HG03439 (cell line): ENCODE results near the gene TRPM1.
A peak's percentile ranks its signal among the peaks of the same experiment; 100 is the strongest.

Experiments used
- ATAC-seq: cut with Tn5 transposase; IDR thresholded peaks from one replicate; pipeline ENCODE4 v1.9.1; 2021; ENCODE audit warnings: mild to moderate bottlenecking, moderate library complexity; ENCODE audit not compliant: unreplicated experiment

The TRPM1 gene

DNA sequence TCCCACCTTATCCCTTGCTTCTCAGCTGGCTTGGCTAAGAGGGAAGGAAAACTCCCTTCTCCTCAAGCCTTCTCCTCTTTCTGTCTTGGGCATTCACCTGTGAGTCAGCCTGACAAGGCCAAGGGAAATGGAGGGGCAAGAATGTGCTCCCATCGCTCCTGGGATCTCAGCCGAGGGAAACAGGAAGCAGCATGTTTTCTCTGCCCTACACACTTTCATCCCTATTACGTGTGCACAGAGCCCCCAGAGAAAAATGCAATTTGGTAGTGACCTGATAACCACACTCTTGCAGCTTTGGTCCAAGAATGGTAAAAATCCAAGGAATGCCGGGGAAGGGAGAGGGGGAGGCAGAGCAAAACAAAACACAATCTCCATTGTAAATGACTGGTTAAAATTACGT, 77.2 kb downstream of the TRPM1 start:
- ATAC-seq: no peak

DNA sequence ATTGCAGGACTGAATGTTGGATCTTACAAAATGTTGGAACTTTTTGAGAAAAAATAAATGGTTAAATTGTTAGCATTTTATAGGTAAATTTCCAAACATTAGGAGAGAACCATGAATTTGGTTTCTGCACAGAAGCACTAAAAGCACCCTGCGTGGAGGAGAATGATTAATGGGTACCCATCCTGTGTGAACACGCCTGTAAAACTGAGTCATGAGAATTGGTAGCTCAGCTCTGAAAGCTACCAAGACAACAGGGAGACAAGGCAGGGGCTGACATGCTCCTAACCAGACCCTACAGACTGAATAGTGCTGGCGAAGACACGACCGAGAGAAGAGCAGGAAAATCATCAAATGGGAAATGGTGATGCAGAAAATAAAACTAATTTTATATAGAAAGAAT, 77.7 kb downstream of the TRPM1 start:
- ATAC-seq: no peak

DNA sequence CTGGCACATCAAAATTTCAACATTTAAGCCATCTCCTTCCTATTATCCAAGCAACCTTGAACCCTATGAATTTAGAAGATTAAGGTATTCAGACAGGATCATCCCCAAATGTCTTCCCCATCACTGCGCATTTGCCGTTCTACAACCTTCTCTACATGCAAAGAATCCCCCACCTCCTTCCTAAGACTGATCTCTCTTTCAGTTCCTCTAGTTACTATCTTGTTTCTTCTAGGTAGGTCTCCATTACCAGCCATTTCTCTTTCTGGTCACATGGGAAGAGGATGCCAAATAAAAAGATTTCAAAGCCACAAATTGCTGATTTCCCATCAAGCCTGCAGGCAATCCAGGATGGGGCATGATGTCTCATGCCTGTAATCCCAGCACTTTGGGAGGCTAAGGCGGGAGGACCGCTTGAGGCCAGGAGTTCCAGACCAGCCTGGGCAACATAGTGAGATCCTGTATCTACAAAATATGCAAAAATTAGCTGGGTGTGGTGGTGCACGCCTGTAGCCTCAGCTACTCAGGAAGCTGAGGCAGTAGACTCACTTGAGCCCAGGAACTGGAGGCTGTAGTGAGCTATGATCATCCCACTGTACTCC, 80.4 kb downstream of the TRPM1 start:
- no peak for ATAC-seq

DNA sequence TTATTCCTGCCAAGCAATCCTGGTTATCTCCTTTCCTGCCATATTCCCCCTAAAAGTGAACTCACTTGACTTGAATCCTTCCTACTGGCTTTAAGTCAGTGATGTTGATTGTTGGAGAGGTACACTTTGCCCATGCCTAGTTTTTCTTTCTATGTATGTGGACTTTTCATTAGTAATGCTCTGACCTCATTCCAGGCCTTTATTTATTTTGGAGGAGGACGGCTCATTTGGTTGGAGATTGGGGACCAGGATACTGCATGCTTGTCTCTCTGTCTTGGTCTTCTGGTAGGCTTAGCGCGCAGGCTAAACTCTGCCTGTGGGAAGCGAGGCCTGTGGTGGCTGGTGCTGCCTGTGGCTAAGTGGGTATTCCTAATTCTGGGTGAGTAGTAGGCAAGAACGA, 81.0 kb downstream of the TRPM1 start:
- no peak for ATAC-seq

DNA sequence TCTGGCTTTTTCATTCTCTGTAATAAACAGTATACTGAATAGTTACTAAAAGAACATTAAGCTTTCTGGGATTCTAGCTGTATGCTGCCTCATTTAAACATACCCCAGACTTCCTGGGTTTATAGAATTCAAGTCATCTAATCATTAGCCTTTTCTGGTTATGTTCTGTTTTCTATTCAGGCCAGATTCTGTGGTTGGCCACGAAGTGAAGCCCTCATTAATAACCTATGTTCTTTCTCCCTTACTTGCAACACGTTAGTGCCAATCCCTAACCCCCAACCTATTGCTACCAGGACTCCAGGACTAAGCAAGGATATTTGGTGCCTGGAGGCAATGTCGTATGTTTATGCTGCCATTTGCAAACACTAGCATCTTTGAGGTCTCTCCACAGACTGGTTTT, 81.5 kb downstream of the TRPM1 start:
- ATAC-seq: no peak

DNA sequence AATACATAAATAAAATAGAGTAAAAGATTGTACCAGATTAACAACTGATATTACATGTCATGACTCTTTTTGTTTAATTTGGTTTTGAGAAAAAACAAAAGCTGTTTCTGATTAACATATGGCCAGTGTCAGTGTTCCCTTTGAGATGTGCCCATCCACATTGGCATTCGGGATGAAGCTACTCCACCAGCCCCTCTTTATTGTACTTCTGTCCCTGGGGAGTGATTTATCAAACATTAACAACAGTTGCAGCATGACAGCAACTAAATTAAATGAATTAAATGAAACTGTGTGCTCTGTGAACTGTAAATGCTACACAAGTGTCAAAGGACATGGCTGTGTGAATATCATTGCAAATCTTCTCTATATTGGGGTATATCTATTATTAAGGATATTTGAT, 84.2 kb downstream of the TRPM1 start:
- ATAC-seq: no peak

DNA sequence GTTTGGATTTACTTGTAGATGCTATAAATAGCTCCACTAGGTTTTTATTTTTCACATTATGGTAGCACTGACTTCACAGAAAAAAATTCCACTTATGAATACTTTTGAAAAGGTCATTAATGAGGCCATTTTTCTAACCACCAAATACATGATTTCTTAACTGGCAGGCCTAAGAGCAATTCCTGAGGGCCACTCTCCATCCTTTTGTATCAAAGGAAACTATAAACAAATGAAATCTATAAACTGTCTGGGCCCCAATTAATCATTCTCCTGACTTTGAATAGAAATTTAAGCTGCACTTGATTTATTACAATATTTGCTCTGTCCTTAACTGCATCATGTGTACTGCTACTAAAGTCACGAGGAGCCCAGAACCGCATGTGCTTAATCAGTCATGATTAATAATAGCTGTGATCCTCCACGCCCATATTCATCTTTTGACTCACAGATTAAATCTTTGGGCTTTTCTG, 85.0 kb downstream of the TRPM1 start:
- no peak for ATAC-seq

DNA sequence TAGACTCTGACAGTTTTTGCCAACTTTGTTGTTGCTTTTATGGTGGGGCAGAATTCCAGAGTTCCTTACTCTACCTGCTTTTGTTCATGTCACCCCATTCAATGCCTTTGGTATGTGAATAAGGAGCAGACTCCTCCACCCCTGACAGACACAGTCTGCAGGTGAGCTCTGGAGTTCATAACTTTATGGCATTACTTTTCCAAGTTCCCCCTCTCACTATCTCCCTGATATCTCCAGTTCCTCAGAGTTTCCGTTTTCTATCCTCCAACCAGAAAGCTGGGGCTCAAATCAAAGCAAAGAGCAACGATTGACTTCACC, 87.0 kb downstream of the TRPM1 start:
- ATAC-seq: no peak

DNA sequence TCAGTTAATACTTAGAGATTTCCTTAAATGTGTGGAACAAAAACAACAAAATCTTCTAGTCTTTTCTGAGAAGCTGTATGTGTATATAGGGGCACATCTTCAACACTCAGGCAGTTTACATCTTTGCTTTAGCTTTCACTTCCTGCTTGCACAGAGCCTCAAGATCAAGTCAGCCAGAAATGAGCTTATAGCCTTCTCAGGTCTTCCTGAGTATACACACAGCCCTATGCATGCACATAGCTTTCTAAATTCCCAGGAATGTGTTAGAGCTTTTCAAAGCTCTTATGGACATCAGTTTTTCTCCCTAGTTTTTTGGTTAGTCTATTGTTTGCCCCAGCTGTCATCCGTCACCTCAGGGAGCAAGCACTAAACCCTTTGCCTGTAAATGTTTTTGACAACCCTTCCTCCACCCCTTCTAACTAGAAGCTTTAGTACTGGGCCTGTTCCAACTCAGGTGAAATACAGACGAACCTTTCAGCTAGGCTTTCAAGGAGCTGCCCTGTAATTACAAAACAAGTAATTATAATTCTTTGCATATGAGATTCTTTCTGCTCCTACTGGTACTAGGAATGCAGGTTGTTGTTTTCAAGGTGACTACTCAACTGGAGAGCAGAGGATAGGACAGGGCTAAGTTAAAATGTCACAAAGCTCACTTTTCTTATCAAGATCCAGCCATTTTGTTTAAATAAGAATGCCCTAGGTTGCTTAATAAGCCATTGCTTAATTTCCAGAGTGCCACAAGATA, 87.5 kb downstream of the TRPM1 start:
- no peak for ATAC-seq

DNA sequence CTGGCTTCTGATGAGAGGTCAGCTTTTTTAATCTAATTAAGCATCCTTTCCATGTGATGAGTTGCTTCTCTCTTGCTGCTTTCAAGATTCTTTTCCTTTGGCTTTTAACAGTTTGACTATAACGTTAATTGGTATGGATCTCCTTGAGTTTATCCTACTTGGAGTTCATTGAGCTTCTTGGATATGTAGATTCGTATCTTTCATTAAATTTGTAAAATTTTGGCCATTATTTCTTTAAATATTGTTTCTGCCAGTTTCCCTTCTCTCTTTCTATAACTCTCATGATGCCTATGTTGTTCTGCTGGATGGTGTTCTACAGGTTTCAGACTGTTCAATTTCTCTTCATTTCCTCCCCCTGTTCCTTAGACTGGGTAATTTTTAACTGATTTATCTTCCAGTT, 89.1 kb downstream of the TRPM1 start:
- no peak for ATAC-seq

DNA sequence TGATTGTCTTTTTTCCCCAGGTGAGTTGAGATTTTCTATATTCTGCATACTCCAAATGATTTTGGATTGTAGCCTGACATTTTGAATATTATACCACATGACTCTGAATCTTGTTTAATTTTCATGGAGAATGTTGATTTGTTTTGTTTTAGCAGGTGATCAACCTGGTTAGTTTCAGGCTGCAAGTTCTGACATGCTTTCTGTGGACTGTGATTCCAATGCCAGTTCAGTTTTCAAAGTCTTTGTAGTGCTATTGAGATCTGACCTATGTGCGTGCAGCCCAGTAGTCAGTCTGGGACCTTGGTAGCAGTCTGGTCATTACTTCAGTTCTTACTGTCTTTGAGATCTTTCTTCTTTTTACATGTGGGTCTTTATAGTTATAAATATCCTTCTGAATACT, 91.5 kb downstream of the TRPM1 start:
- ATAC-seq: no peak

DNA sequence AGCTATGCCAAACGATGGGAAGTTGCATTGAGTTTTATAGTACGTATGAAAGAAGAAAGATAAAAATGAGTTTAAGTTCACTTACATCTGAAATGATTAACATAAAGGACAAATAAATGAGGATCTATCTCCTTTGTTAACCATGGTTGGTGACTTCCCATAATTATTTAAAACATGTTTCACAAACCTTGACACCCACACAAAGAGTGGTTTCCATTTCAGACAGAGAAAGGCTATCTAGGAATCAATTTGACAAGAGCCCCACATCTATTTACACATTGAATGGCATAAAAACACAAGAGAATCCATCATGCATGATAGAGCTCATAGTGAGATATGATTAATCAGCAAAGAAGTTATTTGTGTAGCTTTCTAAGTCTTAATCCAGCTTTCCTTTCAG, 95.9 kb downstream of the TRPM1 start:
- ATAC-seq: no peak

DNA sequence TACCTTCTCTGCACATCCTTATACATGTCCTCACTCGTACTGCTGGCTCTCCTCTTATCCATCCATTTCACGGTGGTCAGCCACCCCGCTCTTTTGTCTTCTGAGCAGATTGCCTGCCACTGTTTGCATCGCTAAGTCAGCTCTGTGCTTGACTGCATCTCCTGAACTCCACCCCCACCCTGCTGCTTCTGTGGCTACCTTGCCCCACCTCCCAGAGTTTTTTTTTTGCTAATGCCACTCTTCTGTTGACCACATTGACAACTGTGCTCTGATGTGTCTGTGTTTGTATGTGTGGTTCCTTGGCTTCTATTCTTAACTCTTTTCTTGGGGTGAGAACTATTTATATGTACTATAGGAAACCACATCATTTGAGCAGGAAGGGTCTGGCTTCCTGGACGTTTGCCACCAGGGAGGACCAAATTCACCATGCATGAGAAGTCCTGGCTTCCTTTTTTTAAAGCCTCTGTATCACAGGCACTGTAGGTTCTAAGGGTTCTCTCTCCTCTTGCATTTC, 97.2 kb downstream of the TRPM1 start:
- ATAC-seq: peak; percentile 88

DNA sequence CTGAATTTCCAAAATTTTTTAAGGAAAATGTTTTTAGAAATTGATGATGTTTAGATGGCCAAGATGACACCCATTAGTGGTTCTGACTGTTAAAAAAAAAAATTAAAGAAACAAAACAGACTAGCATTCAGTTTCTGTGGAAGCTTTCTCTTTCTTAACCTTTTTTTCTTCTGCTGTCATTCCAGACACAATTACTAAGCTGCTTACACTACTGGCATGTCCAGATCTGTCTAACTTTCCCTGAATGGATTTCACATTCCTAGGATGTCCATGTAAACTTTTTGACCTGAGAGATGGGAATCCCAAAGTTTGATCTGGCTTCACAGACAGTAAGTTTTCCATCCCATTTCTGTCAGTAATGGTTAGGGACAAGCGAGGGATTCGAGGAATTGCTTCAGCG, 99.8 kb downstream of the TRPM1 start:
- ATAC-seq: no peak

DNA sequence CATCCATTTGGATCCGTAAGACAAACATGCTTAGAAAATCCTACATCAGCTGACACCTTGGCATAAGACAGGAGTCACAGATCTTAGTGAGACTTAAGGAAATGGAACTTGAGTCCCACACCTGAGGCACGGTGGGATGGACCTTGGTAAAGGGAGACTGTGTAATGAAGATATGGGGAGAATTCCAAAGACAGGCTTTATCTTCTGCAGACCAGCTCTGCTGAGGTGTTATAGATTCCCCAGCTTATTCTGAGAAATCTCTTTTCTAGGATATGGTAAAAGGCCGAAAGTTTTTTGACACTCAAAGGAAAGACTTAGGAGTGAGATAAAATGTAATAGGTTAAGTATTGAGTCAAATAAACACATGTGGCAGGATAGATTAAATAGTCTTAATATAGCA, 101.8 kb downstream of the TRPM1 start:
- ATAC-seq: no peak

DNA sequence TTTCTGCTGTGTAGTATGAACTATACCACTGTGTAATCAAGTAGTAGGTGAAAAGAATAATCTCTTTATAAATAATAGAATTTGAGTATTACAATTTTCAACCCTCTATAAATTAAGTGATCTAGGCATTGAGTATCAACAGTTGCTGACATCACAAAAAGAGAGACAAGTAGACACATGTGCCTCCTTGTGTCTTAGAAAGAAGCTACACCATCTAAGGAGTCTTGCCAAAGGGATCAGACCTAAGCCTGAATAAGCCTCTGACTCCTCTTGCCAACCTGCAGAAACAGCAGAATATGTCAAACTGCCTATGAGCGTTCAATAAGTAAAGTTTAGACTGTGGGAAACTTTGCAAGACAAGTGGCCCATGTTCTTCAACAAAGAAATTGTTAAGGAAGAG, 104.3 kb downstream of the TRPM1 start:
- no peak for ATAC-seq

DNA sequence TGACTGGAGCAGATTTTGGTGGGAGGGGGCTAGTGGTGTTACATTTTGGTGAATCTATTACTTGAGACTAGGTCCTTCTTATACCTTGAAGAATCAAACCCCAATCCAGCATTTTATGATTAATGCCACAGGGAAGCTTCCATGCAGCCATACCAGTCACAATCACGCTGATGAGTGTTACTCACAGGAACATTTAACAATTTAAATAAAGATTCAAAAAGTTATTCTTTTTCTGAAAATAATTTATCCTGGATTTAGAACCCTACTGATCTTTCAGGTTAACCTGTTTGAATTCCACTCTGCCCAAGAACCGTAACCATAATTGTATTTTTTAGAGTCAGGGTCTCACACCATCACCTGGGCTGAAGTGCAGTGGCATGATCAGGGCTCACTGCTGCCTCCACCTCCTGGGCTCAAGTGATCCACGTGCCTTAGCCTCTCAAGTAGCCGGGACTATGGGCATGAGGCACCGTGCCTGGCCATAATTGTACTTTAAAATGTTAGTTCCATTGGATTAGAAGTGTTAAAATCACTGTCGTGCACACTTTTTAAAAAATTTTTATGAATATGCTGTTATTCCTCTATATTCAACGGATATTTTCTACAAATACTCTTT, 109.2 kb downstream of the TRPM1 start:
- no peak for ATAC-seq

DNA sequence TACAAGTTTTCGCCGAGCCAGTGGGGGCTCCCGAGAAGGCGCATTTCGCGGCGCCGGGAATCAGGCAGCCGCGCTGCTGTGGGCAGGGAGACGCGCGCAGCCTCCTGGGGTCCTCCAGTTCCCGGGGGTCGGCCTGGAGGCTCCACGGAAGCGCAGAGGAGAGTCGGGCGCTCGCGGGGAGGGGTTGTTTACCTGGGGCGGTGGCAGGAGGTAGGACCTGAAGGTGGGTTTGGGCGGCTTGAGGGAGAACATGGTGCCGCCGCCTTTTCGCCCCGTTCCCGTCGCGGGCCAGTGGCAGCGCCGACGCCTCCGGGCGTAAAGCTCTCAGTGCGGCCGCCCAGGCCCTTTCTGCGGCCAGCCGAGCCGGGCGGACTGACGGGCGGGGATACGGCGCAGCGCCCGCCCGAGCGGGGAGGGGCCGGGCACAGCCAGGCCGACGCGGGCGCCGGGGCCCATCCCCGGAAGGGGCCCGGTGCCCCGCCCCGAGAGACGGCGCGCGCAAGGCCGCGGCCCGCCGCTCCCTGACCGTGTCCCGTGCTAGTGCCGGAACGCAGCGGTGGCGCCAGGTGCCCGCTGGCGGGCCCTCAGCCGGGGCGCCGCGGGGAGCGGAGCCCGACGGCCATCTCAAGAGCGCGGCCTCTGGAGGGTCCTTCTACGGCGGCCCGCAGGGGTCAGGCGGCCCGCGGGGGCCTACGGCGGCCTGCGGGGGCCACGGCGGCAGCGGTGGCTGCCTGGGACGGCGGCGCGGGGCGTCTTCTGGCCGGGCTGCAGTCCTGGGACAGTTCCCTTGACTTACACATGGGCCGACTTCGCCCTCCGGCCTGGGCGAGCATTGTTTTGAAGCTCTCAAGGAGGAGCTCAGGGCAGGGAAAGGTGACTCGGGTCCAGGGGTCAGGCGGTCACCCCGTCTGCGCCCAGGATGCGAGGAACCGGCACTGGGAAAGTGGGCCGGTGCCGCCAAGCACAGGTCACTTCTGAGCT, 110.0 kb downstream of the TRPM1 start, which contains the start of gene MTMR10:
Gene MTMR10, minus strand, starts transcription at position 374 of the 981 bp plus-strand sequence. Its CDS starts 122 bp downstream, at position 252.
- peak; percentile 87 for ATAC-seq

DNA sequence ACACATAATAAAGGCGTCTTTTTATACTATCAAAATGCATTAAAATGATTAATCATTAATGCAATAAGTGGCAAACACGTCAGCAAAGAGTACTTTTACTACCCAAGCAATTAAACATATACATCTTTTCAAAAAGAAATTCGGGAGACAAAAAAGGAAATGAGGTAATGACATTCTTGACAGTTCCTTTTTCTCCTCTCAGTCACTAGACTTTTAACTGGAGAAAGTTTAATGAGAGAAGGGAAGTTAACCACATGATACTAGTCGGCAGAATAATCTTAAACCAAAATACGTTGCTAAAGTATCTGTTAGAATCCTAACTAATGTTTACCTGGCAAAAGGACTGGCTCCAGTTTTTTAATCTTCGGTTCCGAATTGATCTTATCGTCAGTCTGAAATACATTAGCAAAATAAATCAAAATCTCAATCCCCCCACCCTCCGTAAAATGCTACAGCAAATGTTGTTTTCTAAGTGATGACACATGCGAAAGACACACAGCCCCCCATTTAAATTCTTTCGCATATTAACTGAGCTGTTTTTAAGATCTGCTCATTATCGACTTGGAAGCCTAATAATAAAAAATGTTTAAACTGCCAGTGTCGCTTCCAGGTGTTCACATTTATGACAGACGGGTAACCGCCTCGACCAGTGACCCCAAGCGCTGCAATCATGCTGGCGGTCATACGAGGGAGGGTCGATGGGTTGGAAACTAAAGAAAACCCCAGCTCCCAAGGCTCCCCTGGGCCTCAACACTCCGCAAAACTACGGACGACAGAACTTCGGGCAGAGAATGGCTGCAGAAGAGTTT, 110.9 kb downstream of the TRPM1 start:
- peak; percentile 6 for ATAC-seq

DNA sequence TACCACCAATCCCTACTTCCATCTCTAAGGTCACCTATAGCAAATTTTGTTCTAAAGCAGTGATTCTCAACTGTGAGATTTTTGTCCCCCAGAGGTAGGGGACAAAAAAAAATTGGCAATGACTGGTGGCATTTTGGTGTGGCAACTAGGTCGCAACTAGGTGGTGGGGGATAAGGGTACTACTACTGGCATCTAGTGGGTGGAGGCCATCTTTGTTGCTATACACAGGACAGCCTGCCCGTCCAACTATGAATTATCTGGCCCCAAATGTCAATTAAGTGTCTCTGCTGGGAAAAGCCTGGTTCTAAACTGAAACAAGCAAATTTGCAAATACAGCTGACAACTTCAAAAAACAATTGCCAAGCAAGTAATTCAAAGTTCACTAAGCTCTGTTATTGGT, 111.5 kb downstream of the TRPM1 start:
- no peak for ATAC-seq
